PFSK-1 (cell line): ENCODE results near the gene SLC13A3.

Source experiments
- FOXP2 ChIP-seq: optimal IDR thresholded peaks from 2 replicates; pipeline ENCODE3; 2011; ENCODE audit warnings: borderline replicate concordance, control low read depth, inconsistent platforms; ENCODE audit not compliant: insufficient read depth; ENCODE audit errors: extremely low read length, extremely low read depth
- POLR2AphosphoS5 ChIP-seq: IDR thresholded peaks from 2 replicates; pipeline ENCODE4 v1.6.1; 2012; ENCODE audit warnings: low read depth, mild to moderate bottlenecking, control low read depth, low read length, moderate library complexity
- SIN3A ChIP-seq: IDR thresholded peaks from 2 replicates; pipeline ENCODE4 v1.6.1; 2012; ENCODE audit warnings: mild to moderate bottlenecking, low read length, moderate library complexity, borderline replicate concordance; ENCODE audit not compliant: insufficient read depth
- TAF1 ChIP-seq: IDR thresholded peaks from 2 replicates; pipeline ENCODE4 v1.6.1; 2012; ENCODE audit warnings: low read length, control low read depth, borderline replicate concordance; ENCODE audit not compliant: insufficient read depth
- TF ChIP-seq, protein P1 (sequence below), 2 experiments: IDR thresholded peaks; 2 replicates each; pipeline versions ENCODE4 v1.6.1 to v1.8.0; 2011 to 2012; ENCODE audit warnings: low read depth in 2 of 2, low read length in 2 of 2, control low read depth in 1 of 2, inconsistent platforms in 1 of 2, mild to moderate bottlenecking in 1 of 2, moderate library complexity in 1 of 2; ENCODE audit not compliant: insufficient read depth in 1 of 2

Gene SLC13A3

DNA sequence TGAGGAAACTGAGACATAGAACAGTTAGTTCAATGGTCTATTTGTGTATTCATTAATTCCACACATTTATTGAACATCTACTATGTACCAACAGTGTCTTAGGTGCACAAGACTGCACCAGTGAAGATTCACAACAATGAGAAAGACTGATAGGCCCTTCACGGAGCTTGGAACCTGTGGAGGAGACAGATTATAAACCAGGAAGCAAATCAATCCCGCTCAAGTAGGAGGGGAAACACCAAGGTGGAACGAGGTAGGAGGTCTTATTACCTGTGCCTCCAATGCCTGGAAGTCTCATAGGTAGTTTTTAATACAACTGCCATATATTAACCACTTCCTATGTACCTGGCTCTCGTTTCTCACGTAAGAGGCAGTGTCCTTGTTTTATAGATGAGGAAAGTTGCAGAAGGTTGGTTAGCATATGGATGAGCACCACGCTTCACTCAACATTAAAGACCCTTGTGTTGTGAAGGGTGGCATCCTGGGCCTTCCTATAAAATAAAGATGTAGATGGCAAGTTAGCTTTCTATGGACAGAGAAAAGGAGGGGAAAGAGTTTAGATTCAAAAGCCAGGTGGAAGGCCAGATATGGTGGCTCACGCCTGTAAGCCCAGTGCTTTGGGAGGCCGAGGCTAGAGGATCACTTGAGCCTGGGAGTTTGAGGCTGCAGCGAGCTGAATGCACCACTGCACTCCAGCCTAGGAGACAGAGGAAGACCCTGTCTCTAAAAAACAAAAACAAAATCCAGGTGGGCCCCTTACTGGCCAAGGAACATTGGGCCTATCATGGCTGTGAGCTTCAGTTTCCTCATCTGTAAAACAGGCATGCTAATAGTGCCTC is 45.1 kb downstream of the SLC13A3 start:
- TF ChIP-seq, protein P1, sequence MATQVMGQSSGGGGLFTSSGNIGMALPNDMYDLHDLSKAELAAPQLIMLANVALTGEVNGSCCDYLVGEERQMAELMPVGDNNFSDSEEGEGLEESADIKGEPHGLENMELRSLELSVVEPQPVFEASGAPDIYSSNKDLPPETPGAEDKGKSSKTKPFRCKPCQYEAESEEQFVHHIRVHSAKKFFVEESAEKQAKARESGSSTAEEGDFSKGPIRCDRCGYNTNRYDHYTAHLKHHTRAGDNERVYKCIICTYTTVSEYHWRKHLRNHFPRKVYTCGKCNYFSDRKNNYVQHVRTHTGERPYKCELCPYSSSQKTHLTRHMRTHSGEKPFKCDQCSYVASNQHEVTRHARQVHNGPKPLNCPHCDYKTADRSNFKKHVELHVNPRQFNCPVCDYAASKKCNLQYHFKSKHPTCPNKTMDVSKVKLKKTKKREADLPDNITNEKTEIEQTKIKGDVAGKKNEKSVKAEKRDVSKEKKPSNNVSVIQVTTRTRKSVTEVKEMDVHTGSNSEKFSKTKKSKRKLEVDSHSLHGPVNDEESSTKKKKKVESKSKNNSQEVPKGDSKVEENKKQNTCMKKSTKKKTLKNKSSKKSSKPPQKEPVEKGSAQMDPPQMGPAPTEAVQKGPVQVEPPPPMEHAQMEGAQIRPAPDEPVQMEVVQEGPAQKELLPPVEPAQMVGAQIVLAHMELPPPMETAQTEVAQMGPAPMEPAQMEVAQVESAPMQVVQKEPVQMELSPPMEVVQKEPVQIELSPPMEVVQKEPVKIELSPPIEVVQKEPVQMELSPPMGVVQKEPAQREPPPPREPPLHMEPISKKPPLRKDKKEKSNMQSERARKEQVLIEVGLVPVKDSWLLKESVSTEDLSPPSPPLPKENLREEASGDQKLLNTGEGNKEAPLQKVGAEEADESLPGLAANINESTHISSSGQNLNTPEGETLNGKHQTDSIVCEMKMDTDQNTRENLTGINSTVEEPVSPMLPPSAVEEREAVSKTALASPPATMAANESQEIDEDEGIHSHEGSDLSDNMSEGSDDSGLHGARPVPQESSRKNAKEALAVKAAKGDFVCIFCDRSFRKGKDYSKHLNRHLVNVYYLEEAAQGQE (IDR thresholded peaks at IDR 0.05; ENCODE audit: insufficient read depth in 1 of 2, low read depth in 2 of 2, low read length in 2 of 2): no peak
- TF ChIP-seq TAF1: no peak
- no peak for TF ChIP-seq SIN3A
- no peak for TF ChIP-seq FOXP2
- TF ChIP-seq POLR2AphosphoS5: no peak

DNA sequence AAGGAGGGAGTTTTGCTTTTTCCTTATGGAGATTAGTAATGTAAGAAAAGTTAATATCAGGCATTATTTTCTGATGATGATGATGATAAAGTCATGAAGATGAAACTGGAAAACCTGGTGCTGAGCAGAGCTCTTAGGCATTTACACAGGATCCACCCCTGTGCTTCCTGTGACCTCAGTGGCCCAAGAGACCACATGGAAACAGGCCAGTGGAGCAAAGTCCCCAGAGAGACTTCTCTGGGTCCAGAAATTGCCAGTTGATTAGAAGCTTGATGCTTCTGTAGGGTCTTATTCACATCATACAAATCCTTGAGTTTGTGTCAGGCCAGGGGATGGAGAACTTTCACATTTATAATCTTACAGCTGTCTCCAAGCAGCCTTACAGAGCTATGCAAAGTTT is 46.1 kb downstream of the SLC13A3 start:
- TF ChIP-seq TAF1 (no peak), SIN3A (no peak), FOXP2 (no peak), POLR2AphosphoS5 (no peak)
- TF ChIP-seq, protein P1 (IDR thresholded peaks at IDR 0.05; ENCODE audit: insufficient read depth in 1 of 2, low read depth in 2 of 2, low read length in 2 of 2): no peak

DNA sequence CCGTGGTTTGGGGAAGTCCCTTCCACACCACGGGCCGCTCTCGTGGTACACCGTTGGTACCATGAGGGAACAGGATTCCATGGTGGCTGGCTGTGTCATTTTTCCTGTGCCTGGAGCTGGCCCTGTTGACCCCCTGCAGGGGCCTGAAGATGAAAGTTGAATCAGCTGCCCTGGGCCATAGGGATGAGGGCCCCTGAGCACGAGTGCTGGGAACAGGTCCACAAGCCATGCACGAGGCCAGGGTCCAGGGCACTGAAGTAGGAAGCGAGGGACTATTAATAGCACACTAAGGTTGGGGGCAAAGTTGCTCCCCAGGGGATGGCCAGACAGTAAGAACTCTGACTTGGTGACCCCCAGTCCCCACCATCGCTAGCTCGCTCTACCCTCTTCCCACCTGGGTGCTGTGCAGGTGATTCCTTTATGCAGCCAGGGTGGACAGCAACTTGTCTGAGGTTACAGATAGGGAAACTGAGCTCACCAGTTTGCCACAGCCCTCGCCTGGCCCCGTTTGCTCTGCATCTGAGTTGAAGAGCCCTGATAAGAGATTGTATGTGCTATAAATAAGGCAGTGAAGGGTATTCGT is 46.6 kb downstream of the SLC13A3 start:
- TF ChIP-seq, protein P1 (IDR thresholded peaks at IDR 0.05; ENCODE audit: insufficient read depth in 1 of 2, low read depth in 2 of 2, low read length in 2 of 2): no peak
- TF ChIP-seq TAF1 (no peak), SIN3A (no peak), POLR2AphosphoS5 (no peak)

DNA sequence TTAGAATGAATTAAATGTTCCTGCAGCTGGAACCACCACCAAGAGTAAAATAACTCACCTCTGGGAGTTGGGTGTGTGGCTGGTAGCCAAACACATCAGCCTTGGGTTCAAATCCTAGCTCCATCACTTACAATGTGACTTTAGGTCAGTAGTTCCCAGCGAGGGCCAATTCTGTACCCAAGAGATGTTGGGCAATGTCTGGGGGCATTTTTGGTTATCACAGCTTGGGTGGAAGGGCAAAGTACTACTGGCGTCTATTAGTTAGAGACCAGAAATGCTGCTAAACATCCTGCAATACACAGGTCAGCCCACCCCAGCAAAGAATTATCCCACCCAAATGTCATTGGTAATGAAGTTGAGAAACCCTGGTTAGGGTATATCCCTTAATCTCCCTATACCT is 48.8 kb downstream of the SLC13A3 start:
- TF ChIP-seq SIN3A (no peak), FOXP2 (no peak), TAF1 (no peak), POLR2AphosphoS5 (no peak)
- TF ChIP-seq, protein P1 (IDR thresholded peaks at IDR 0.05; ENCODE audit: insufficient read depth in 1 of 2, low read depth in 2 of 2, low read length in 2 of 2): no peak
